Esophagus squamous epithelium (tissue), 4 donors: ENCODE results near the gene AUTS2.

Experiments used
- CTCF ChIP-seq, 6 experiments: fragments of 450-650 bp in 4 of 6; fragments of 200-600 bp in 2 of 6; sonication (generic) in 2 of 6; IDR thresholded peaks; one replicate each; pipeline ENCODE4 v1.5.1; 2016 to 2019; ENCODE audit warnings: antibody characterized with exemption in 6 of 6, mild to moderate bottlenecking in 4 of 6, moderate library complexity in 4 of 6
- POLR2A ChIP-seq, 4 donors: fragments of 450-650 bp; IDR thresholded peaks; one replicate each; pipeline ENCODE4 v1.6.1; 2017; ENCODE audit warnings: antibody characterized with exemption in 4 of 4, mild to moderate bottlenecking in 4 of 4, moderate library complexity in 3 of 4

GRCh38 chr7:70035519-70035918 lies 437.2 kb downstream of the AUTS2 start:
- TF ChIP-seq POLR2A (IDR thresholded peaks at IDR 0.05) (no peak), CTCF (IDR thresholded peaks at IDR 0.05) (no peak)
